Osteoblast (primary cell): ENCODE measurements around the gene HPCAL4. TPM values are rescaled to one million over a fixed set of nuclear protein-coding genes. Genes with fewer than 3 reads are reported as not detected.

Source experiments
- DNase-seq: peaks from one replicate; pipeline ENCODE4 v3.0.0; 2011; ENCODE audit warnings: low spot score, mixed read lengths; ENCODE audit not compliant: insufficient read length; ENCODE audit errors: missing footprints
- H2AFZ ChIP-seq: 2 replicates; pipeline ENCODE4 v1.6.0; 2011; ENCODE audit warnings: mild to moderate bottlenecking, low read length
- H3K27ac ChIP-seq: 2 replicates; pipeline ENCODE4 v1.5.1; 2011; ENCODE audit warnings: mild to moderate bottlenecking, low read depth, low read length, moderate library complexity
- H3K27me3 ChIP-seq: 2 replicates; pipeline ENCODE4 v1.6.0; 2012; ENCODE audit warnings: mild to moderate bottlenecking, control low read depth, inconsistent platforms, low read length, moderate library complexity; ENCODE audit not compliant: insufficient read depth
- H3K36me3 ChIP-seq: 2 replicates; pipeline ENCODE4 v1.5.1; 2011; ENCODE audit warnings: mild to moderate bottlenecking, low read length, control low read depth, moderate library complexity; ENCODE audit not compliant: insufficient read depth
- H3K4me1 ChIP-seq: 2 replicates; pipeline ENCODE4 v1.5.1; 2011; ENCODE audit warnings: mild to moderate bottlenecking, low read length, control low read depth, moderate library complexity; ENCODE audit not compliant: insufficient read depth
- H3K4me2 ChIP-seq: 2 replicates; pipeline ENCODE4 v1.6.0; 2011; ENCODE audit warnings: mild to moderate bottlenecking, low read length; ENCODE audit not compliant: insufficient read depth
- H3K4me3 ChIP-seq: fragments of 200-600 bp; sonication (generic); 3 replicates; pipeline ENCODE4 v1.5.1; 2012; ENCODE audit warnings: mild to moderate bottlenecking, low read length, inconsistent platforms; ENCODE audit not compliant: insufficient read depth
- H3K79me2 ChIP-seq: 2 replicates; pipeline ENCODE4 v1.6.0; 2012; ENCODE audit warnings: mild to moderate bottlenecking, low read length, control low read depth, inconsistent platforms; ENCODE audit not compliant: insufficient read depth
- H3K9me3 ChIP-seq: 2 replicates; pipeline ENCODE4 v1.5.1; 2011; ENCODE audit warnings: low read depth, low read length, control low read depth
- H4K20me1 ChIP-seq: 2 replicates; pipeline ENCODE4 v1.6.0; 2012; ENCODE audit warnings: mild to moderate bottlenecking, low read length, control low read depth; ENCODE audit not compliant: insufficient read depth
- CTCF ChIP-seq: IDR thresholded peaks from 2 replicates; pipeline ENCODE4 v1.5.1; 2011; ENCODE audit warnings: mild to moderate bottlenecking, low read depth, low read length, moderate library complexity; ENCODE audit errors: extremely low read depth
- total RNA-seq: library from RNA; depleted of rRNA; stranded (reverse); fragments of >200 nt; gene quantifications from 2 replicates; pipeline ENCODE4 v1.2.3, GENCODE V29; 2012

The HPCAL4 gene
- total RNA-seq, 1 donor: not detected

DNA sequence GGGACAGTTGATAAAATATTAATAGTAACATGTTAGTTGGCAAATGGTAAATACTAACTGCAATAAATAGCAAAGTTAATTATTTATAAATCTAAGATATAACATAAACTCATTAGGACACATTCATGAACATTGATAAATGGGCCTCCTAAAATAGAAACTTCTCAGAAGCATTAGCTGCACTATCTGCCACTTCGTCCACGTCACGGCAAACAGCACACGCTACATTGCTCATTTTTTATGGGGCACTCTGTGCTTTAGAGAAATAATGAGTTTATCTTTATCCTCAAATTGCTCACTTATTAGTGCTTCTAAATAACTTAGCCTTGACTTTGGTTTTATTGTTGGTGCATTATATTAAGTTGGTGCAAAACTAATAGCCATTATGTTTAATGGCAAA is 16.3 kb upstream of the HPCAL4 start:
- H3K27me3 ChIP-seq: peaks cover 26% of the 10 kb centered on the region
- no peaks in the 10 kb centered on the region for H3K4me1 ChIP-seq
- H4K20me1 ChIP-seq: no peaks in the 10 kb centered on the region
- no peaks in the 10 kb centered on the region for H3K9me3 ChIP-seq
- no peak for TF ChIP-seq CTCF
- H3K4me3 ChIP-seq: no peak overlapping the region
- H2AFZ ChIP-seq: no peak overlapping the region
- no peaks in the 10 kb centered on the region for H3K79me2 ChIP-seq
- H3K4me2 ChIP-seq: no peak overlapping the region
- H3K36me3 ChIP-seq: no peaks in the 10 kb centered on the region
- no peak overlapping the region for H3K27ac ChIP-seq
- DNase-seq: no peak

DNA sequence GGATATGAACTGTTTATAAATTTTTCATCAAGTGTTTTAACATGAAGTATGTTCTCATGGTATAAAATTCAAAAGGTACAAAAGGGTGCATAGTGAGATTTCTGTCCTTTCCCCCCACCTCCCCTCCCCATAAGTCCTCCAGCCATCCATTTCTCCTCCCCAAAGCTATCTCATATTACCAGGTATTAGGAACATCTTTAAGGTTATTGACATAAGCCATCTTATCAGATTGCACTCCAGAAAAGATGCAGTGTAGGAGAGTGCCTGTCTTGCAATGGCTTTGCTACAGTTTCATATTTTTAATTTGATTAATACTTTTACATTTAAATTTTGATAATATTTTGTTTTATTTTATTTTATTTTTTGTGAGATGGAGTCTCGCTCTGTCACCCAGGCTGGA is 13.5 kb upstream of the HPCAL4 start:
- Histone ChIP-seq H3K36me3 (no peaks in the 10 kb centered on the region), H3K79me2 (no peaks in the 10 kb centered on the region), H3K4me2 (no peak overlapping the region), H3K27me3 (peaks cover 38% of the 10 kb centered on the region), H4K20me1 (no peaks in the 10 kb centered on the region), H2AFZ (no peak overlapping the region), H3K27ac (no peak overlapping the region), H3K4me3 (no peak overlapping the region), H3K9me3 (no peaks in the 10 kb centered on the region), H3K4me1 (peaks cover 8% of the 10 kb centered on the region)
- DNase-seq: no peak
- no peak for TF ChIP-seq CTCF

GRCh38 chr1:39701049-39701439 is 9.8 kb upstream of the HPCAL4 start:
- Histone ChIP-seq H3K79me2 (no peaks in the 10 kb centered on the region), H3K27ac (no peak overlapping the region), H3K9me3 (no peaks in the 10 kb centered on the region), H4K20me1 (no peaks in the 10 kb centered on the region), H3K36me3 (no peaks in the 10 kb centered on the region), H2AFZ (no peak overlapping the region), H3K4me2 (peak overlapping the region; percentile 58), H3K4me3 (peak overlapping the region; percentile 54), H3K27me3 (peaks cover 47% of the 10 kb centered on the region), H3K4me1 (peaks cover 8% of the 10 kb centered on the region)
- DNase-seq: no peak
- TF ChIP-seq CTCF: no peak

DNA sequence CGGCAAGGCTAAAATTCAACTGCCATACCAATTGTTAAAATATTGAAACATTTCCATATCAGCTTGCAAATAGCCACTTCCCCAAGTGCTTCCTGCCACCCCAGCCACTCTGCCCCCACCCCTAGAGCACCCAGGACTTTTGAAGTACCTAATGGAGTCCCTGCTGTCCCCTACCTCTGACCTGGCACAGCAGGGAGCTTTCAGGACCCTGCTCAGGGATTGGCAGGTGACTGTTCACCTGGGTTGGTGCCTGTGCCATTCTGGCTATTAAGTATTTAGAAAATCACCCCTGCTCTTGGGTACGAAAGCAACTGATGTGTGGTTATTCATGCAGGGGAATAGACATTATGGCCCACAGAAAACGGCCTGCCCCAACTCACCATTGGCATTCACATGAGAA is 9.1 kb upstream of the HPCAL4 start:
- no peak for TF ChIP-seq CTCF
- H3K27ac ChIP-seq: no peak overlapping the region
- H3K4me2 ChIP-seq: no peak overlapping the region

More for the DNA sequence above, 9.1 kb upstream of the HPCAL4 start:
- H3K9me3 ChIP-seq: no peaks in the 10 kb centered on the region
- H3K36me3 ChIP-seq: no peaks in the 10 kb centered on the region
- DNase-seq: no peak
- H3K4me1 ChIP-seq: peaks cover 8% of the 10 kb centered on the region
- no peaks in the 10 kb centered on the region for H3K79me2 ChIP-seq
- H4K20me1 ChIP-seq: no peaks in the 10 kb centered on the region
- H2AFZ ChIP-seq: no peak overlapping the region
- H3K27me3 ChIP-seq: peaks cover 50% of the 10 kb centered on the region
- no peak overlapping the region for H3K4me3 ChIP-seq
